SK-N-SH (cell line): ENCODE results near the gene SACM1L. TPM values are rescaled to one million over a fixed set of nuclear protein-coding genes. Genes with fewer than 3 reads are reported as not detected.

Experiments
- CTCF ChIA-PET: fragments of 300-600, 350-600 bp; formaldehyde crosslinking; extraction: SDS; loops from one replicate; lab custom pipeline; 2021; lab: Yijun Ruan, JAX
- POLR2A ChIA-PET: fragments of 350-600 bp; sonication (Branson Sonifier 250); formaldehyde crosslinking; extraction: SDS; loops from one replicate; lab custom pipeline; 2020; ENCODE audit warnings: antibody characterized with exemption, inconsistent platforms; lab: Yijun Ruan, JAX
- DNase-seq: peaks from one replicate; pipeline ENCODE4 v3.0.0; 2012
- H2AFZ ChIP-seq: fragments of 200-600 bp; sonication (generic); 2 replicates; pipeline ENCODE4 v1.8.1; 2016; ENCODE audit warnings: antibody characterized with exemption, mild to moderate bottlenecking, low read depth
- H3F3A ChIP-seq: fragments of 200-600 bp; sonication (generic); replicated peaks from 2 replicates; pipeline ENCODE3; 2016; ENCODE audit warnings: antibody characterized with exemption, mild to moderate bottlenecking; ENCODE audit not compliant: insufficient read depth
- H3K27ac ChIP-seq, 2 experiments: fragments of 200-500 bp in 1 of 2; fragments of 200-600 bp in 1 of 2; sonication (Bioruptor generic) in 1 of 2; sonication (generic), shearing (Covaris generic) in 1 of 2; 2 replicates each; pipeline versions ENCODE4 v1.5.1 to v1.6.1; 2014 to 2016; ENCODE audit warnings: low read depth in 2 of 2, inconsistent platforms in 1 of 2, low read length in 1 of 2, mild to moderate bottlenecking in 1 of 2, mixed read lengths in 1 of 2
- H3K27me3 ChIP-seq: fragments of 200-600 bp; sonication (generic), shearing (Covaris generic); 2 replicates; pipeline ENCODE4 v1.6.1; 2016; ENCODE audit warnings: mixed run types; ENCODE audit not compliant: insufficient read depth
- H3K36me3 ChIP-seq, 2 experiments: fragments of 200-500 bp in 1 of 2; fragments of 200-600 bp in 1 of 2; sonication (Bioruptor generic) in 1 of 2; sonication (generic) in 1 of 2; replicated peaks in 1 of 2; 2 replicates each; pipeline versions ENCODE3 to v1.5.1; 2014 to 2016; ENCODE audit warnings: low read length in 1 of 2, mild to moderate bottlenecking in 1 of 2; ENCODE audit not compliant: insufficient read depth in 2 of 2, control insufficient read depth in 1 of 2
- H3K4me1 ChIP-seq, 2 experiments: fragments of 200-500 bp in 1 of 2; fragments of 200-600 bp in 1 of 2; sonication (Bioruptor generic) in 1 of 2; sonication (generic), shearing (Covaris generic) in 1 of 2; 2 replicates each; pipeline versions ENCODE4 v1.5.1 to v1.6.1; 2014 to 2016; ENCODE audit warnings: low read depth in 1 of 2, low read length in 1 of 2, mixed run types in 1 of 2; ENCODE audit not compliant: insufficient read depth in 2 of 2, control insufficient read depth in 1 of 2
- H3K4me2 ChIP-seq: fragments of 200-600 bp; sonication (generic), shearing (Covaris generic); 2 replicates; pipeline ENCODE4 v1.6.1; 2017; ENCODE audit warnings: mixed run types
- H3K4me3 ChIP-seq, 2 experiments: fragments of 200-500 bp in 1 of 2; fragments of 200-600 bp in 1 of 2; sonication (Bioruptor generic) in 1 of 2; sonication (generic), shearing (Covaris generic) in 1 of 2; 2 replicates each; pipeline versions ENCODE4 v1.5.1 to v1.8.1; 2014 to 2016; ENCODE audit warnings: low read depth in 2 of 2, inconsistent platforms in 1 of 2, low read length in 1 of 2, mild to moderate bottlenecking in 1 of 2, mixed read lengths in 1 of 2, moderate library complexity in 1 of 2
- H3K79me2 ChIP-seq: fragments of 200-600 bp; sonication (generic); 2 replicates; pipeline ENCODE4 v1.8.1; 2017; ENCODE audit warnings: mild to moderate bottlenecking; ENCODE audit not compliant: insufficient read depth
- H3K9ac ChIP-seq: fragments of 200-600 bp; sonication (generic); 2 replicates; pipeline ENCODE4 v1.6.1; 2017; ENCODE audit warnings: mixed run types
- H3K9me2 ChIP-seq: fragments of 200-600 bp; sonication (generic); 2 replicates; pipeline ENCODE4 v1.6.1; 2017; ENCODE audit warnings: mixed run types
- H3K9me3 ChIP-seq: fragments of 200-600 bp; sonication (generic); 2 replicates; pipeline ENCODE4 v1.6.1; 2017; ENCODE audit warnings: mixed run types, mild to moderate bottlenecking, moderate library complexity
- H4K20me1 ChIP-seq: fragments of 200-600 bp; sonication (generic); 2 replicates; pipeline ENCODE4 v1.6.1; 2017; ENCODE audit warnings: mild to moderate bottlenecking, mixed run types; ENCODE audit not compliant: insufficient read depth
- CHD2 ChIP-seq: fragments of 150-350 bp; IDR thresholded peaks from 2 replicates; pipeline ENCODE4 v1.6.1; 2018; ENCODE audit warnings: low read length; ENCODE audit not compliant: partially characterized antibody
- ELF1 ChIP-seq: IDR thresholded peaks from 2 replicates; pipeline ENCODE4 v1.4.0; 2012
- EP300 ChIP-seq, 2 experiments: IDR thresholded peaks; 2 replicates each; pipeline versions ENCODE4 v1.4.0 to v1.6.1; 2012; ENCODE audit warnings: borderline replicate concordance in 1 of 2, low read depth in 1 of 2, low read length in 1 of 2
- EZH2phosphoT487 ChIP-seq: fragments of 200-600 bp; sonication (generic); IDR thresholded peaks from 2 replicates; pipeline ENCODE4 v1.6.1; 2017; ENCODE audit warnings: low read depth, mixed run types, mild to moderate bottlenecking, antibody characterized with exemption, moderate library complexity, borderline replicate concordance
- FOSL2 ChIP-seq: IDR thresholded peaks from 2 replicates; pipeline ENCODE4 v1.4.0; 2012; ENCODE audit warnings: low read depth, mild to moderate bottlenecking, moderate library complexity, borderline replicate concordance
- GABPA ChIP-seq: IDR thresholded peaks from 2 replicates; pipeline ENCODE4 v1.4.0; 2012; ENCODE audit warnings: low read depth, mild to moderate bottlenecking
- IRF3 ChIP-seq: fragments of 150-350 bp; IDR thresholded peaks from 2 replicates; pipeline ENCODE4 v1.6.1; 2016; ENCODE audit warnings: mild to moderate bottlenecking, low read depth, low read length
- JUND ChIP-seq: IDR thresholded peaks from 2 replicates; pipeline ENCODE4 v1.4.0; 2012
- MAX ChIP-seq: IDR thresholded peaks from 2 replicates; pipeline ENCODE4 v1.4.0; 2012; ENCODE audit warnings: low read depth
- MXI1 ChIP-seq: IDR thresholded peaks from 2 replicates; pipeline ENCODE4 v1.6.1; 2012; ENCODE audit warnings: mild to moderate bottlenecking, low read depth, low read length, improper control_type of control experiment
- PBX3 ChIP-seq: IDR thresholded peaks from 2 replicates; pipeline ENCODE4; 2012
- RAD21 ChIP-seq: IDR thresholded peaks from 2 replicates; pipeline ENCODE4 v1.6.1; 2012; ENCODE audit warnings: mild to moderate bottlenecking, low read length
- RCOR1 ChIP-seq: fragments of 150-350 bp; IDR thresholded peaks from 2 replicates; pipeline ENCODE4 v1.6.1; 2017; ENCODE audit warnings: antibody characterized with exemption, low read length
- REST ChIP-seq: IDR thresholded peaks from 2 replicates; pipeline ENCODE4 v1.6.1; 2012; ENCODE audit warnings: mild to moderate bottlenecking, low read depth, low read length, moderate library complexity
- RFX5 ChIP-seq: IDR thresholded peaks from 2 replicates; pipeline ENCODE4 v1.6.1; 2012; ENCODE audit warnings: mild to moderate bottlenecking, improper control_type of control experiment, low read length
- RXRA ChIP-seq: IDR thresholded peaks from 2 replicates; pipeline ENCODE4 v1.4.0; 2012; ENCODE audit warnings: low read depth, mild to moderate bottlenecking, borderline replicate concordance
- SMC3 ChIP-seq: IDR thresholded peaks from 2 replicates; pipeline ENCODE4 v1.6.1; 2012; ENCODE audit warnings: low read depth, low read length, improper control_type of control experiment
- TAF1 ChIP-seq: IDR thresholded peaks from 2 replicates; pipeline ENCODE4 v1.6.1; 2012; ENCODE audit warnings: low read depth, mild to moderate bottlenecking, low read length, moderate library complexity, borderline replicate concordance
- TCF12 ChIP-seq: IDR thresholded peaks from 2 replicates; pipeline ENCODE4 v1.4.0; 2012
- TEAD4 ChIP-seq: IDR thresholded peaks from 2 replicates; pipeline ENCODE4 v1.4.0; 2012; ENCODE audit warnings: mild to moderate bottlenecking, borderline replicate concordance; ENCODE audit not compliant: insufficient read depth
- USF2 ChIP-seq: fragments of 150-350 bp; IDR thresholded peaks from 2 replicates; pipeline ENCODE4 v1.6.1; 2017; ENCODE audit warnings: antibody characterized with exemption, low read length, low read depth, borderline replicate concordance
- WGBS: methylation state at CpG from one replicate; pipeline ENCODE4 v1.1.6; 2017; ENCODE audit warnings: low lambda C conversion rate; 5-methylcytosine and 5-hydroxymethylcytosine counted together
- polyA plus RNA-seq, 3 experiments: library from polyadenylated mRNA; depleted of rRNA; stranded (reverse); fragments of >200 nt; gene quantifications; 2 replicates each; pipeline ENCODE4 v1.2.3, GENCODE V29; 2012

The SACM1L gene
- polyA plus RNA-seq, 1 of the 3 experiments (the other 2 are of a cell fraction): 11.2 TPM

DNA sequence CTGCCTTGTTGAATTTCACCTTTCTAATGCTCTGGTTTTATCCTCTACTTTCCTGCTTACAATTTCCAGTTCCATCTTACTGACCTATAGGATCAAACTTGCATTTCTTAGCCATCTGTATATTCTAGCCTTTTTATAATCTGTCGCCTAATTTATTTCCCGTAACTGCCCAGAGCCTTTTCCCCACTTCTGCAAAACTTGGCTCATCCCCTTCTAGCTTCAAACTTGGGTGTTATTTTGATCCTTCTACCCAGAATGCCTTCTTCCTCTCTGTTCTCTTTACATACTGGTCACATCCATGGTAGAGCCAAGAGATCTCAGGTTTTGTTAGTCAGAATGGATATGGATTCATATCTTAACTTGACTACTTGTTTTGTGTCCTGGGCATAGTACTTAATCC lies 2.6 kb downstream of the SACM1L start:
- POLR2A ChIA-PET: no interaction called here
- Histone ChIP-seq H2AFZ (no peak overlapping the region), H3K27me3 (no peaks in the 10 kb centered on the region), H3K9ac (no peak overlapping the region), H3K36me3 (peaks cover 11 to 25% of the 10 kb centered on the region in 2 experiments), H3K9me3 (no peaks in the 10 kb centered on the region), H3F3A (peaks cover 24% of the 10 kb centered on the region), H3K9me2 (no peaks in the 10 kb centered on the region)
- DNase-seq: no peak
- WGBS: 97% methylated on average over 2 of the region's 2 CpGs
- CTCF ChIA-PET: interaction anchor here (1.2 kb wide), 1 partner anchor 35 kb away, joined by 4 read pairs; no protein-coding TSS in a partner anchor
- TF ChIP-seq TEAD4 (no peak), JUND (no peak), IRF3 (no peak), RXRA (no peak), GABPA (no peak), MAX (no peak), CHD2 (no peak), RFX5 (no peak), USF2 (no peak), EP300 (IDR thresholded peaks at IDR 0.05; ENCODE audit: borderline replicate concordance in 1 of 2, low read depth in 1 of 2, low read length in 1 of 2) (no peak), TAF1 (no peak), FOSL2 (no peak)
- TF ChIP-seq, all 33 proteins: peak for 0
- Histone ChIP-seq H3K4me2 (peak overlapping the region; percentile 87; the same call in 1 of the 2 replicates), H3K79me2 (peaks cover 76% of the 10 kb centered on the region), H3K4me3 (peak overlapping the region in 1 of 2 experiments; percentile 1; a peak in 1 of 4 replicates), H3K4me1 (peaks cover 6 to 14% of the 10 kb centered on the region in 2 experiments; a peak in 2 of 4 replicates), H3K27ac (no peak overlapping the region), H4K20me1 (peaks cover 43% of the 10 kb centered on the region)

- no peaks in the 10 kb centered on the region for H3K9me2 ChIP-seq
- peaks cover 19% of the 10 kb centered on the region for H3F3A ChIP-seq
- CTCF ChIA-PET: interaction anchor here (1.5 to 2.6 kb wide), 2 partner anchors 11 to 15 kb away, joined by 4 to 19 read pairs; no protein-coding TSS in a partner anchor
- H2AFZ ChIP-seq: no peak overlapping the region
- H3K4me1 ChIP-seq: peaks cover 6 to 14% of the 10 kb centered on the region in 2 experiments; a peak in 2 of 4 replicates
- no peaks in the 10 kb centered on the region for H3K9me3 ChIP-seq
- POLR2A ChIA-PET: no interaction called here
- H3K27ac ChIP-seq: no peak overlapping the region
- H3K79me2 ChIP-seq: peaks cover 86% of the 10 kb centered on the region
- no peak overlapping the region for H3K4me2 ChIP-seq
- H3K36me3 ChIP-seq: peaks cover 11 to 25% of the 10 kb centered on the region in 2 experiments
- peaks cover 49% of the 10 kb centered on the region for H4K20me1 ChIP-seq
- H3K4me3 ChIP-seq: no peak overlapping the region
- no peak for DNase-seq
- no peaks in the 10 kb centered on the region for H3K27me3 ChIP-seq
- 94% methylated on average over 3 of the region's 3 CpGs for WGBS
- no peak overlapping the region for H3K9ac ChIP-seq
- no peak for TF ChIP-seq EZH2phosphoT487
- TF ChIP-seq TCF12: no peak
- TF ChIP-seq RCOR1: no peak
- no peak for TF ChIP-seq RXRA
- no peak for TF ChIP-seq PBX3
- TF ChIP-seq EP300 (IDR thresholded peaks at IDR 0.05; ENCODE audit: borderline replicate concordance in 1 of 2, low read depth in 1 of 2, low read length in 1 of 2): no peak
- no peak for TF ChIP-seq ELF1
- no peak for TF ChIP-seq TAF1
- no peak for TF ChIP-seq RAD21
- TF ChIP-seq MXI1: no peak
- no peak for TF ChIP-seq SMC3
- TF ChIP-seq REST: no peak
Observed at GRCh38 chr3:45692866-45693265, 3.7 kb downstream of the SACM1L start.
